ENCODE data around the gene PRDM11.

- TF ChIP-seq, protein P1, sequence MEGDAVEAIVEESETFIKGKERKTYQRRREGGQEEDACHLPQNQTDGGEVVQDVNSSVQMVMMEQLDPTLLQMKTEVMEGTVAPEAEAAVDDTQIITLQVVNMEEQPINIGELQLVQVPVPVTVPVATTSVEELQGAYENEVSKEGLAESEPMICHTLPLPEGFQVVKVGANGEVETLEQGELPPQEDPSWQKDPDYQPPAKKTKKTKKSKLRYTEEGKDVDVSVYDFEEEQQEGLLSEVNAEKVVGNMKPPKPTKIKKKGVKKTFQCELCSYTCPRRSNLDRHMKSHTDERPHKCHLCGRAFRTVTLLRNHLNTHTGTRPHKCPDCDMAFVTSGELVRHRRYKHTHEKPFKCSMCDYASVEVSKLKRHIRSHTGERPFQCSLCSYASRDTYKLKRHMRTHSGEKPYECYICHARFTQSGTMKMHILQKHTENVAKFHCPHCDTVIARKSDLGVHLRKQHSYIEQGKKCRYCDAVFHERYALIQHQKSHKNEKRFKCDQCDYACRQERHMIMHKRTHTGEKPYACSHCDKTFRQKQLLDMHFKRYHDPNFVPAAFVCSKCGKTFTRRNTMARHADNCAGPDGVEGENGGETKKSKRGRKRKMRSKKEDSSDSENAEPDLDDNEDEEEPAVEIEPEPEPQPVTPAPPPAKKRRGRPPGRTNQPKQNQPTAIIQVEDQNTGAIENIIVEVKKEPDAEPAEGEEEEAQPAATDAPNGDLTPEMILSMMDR (IDR thresholded peaks at IDR 0.05), result no peak
- no peak for TF ChIP-seq POLR2A (IDR thresholded peaks at IDR 0.05)
Measured at GRCh38 chr11:45280449-45280848, 134.0 kb downstream of the PRDM11 start.

All from right lobe of liver (tissue), 4 donors.